ENCODE measurements around the gene NR1I2. TPM values are rescaled to one million over a fixed set of nuclear protein-coding genes. Genes with fewer than 3 reads are reported as not detected.

Gene NR1I2
- total RNA-seq, 1 experiment from 2014 or later = not detected

DNA sequence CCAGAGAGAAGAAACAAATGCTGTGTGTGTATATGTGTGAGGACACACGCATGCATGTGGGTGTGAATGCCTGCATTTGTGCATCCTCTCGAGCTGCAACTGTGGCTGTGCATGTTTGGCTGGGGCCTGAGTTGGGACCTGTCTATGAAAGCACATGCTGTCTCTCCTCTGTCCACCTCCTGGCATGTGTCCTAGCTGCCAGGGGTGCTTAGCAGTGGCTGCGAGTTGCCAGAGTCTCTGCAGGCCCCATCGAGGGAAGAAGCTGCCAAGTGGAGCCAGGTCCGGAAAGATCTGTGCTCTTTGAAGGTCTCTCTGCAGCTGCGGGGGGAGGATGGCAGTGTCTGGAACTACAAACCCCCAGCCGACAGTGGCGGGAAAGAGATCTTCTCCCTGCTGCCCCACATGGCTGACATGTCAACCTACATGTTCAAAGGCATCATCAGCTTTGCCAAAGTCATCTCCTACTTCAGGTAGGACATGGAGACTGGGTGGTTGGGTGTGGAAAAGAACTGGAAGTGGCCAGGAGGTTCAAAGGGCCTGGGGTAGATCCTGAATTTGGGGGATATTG is 30.7 kb downstream of the NR1I2 start:
- in situ Hi-C loops (cut with HindIII; ENCODE audit: low sequenced_read_pairs) = no loop called here
- DNase-seq (ENCODE audit: low spot score) = no peak

DNA sequence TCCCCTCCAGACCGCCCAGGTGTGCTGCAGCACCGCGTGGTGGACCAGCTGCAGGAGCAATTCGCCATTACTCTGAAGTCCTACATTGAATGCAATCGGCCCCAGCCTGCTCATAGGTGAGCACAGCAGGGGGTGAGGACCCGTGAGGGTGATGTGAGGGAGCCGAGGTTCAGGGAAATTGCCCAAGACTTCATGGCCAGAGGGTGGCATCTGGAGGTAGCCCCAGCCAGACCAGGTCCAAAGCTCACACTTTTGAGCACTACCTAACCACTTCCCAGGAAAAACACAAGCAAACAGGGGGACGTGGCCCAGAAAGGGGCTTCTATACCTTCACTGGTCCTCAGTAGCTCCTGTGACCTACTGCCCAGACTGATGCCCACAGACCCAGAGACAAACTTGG is 33.8 kb downstream of the NR1I2 start:
- DNase-seq (ENCODE audit: low spot score) = no peak
- in situ Hi-C loops (cut with HindIII; ENCODE audit: low sequenced_read_pairs) = no loop called here

DNA sequence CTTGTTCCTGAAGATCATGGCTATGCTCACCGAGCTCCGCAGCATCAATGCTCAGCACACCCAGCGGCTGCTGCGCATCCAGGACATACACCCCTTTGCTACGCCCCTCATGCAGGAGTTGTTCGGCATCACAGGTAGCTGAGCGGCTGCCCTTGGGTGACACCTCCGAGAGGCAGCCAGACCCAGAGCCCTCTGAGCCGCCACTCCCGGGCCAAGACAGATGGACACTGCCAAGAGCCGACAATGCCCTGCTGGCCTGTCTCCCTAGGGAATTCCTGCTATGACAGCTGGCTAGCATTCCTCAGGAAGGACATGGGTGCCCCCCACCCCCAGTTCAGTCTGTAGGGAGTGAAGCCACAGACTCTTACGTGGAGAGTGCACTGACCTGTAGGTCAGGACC is 35.2 kb downstream of the NR1I2 start:
- in situ Hi-C loops (cut with HindIII; ENCODE audit: low sequenced_read_pairs) = no loop called here
- no peak for DNase-seq (ENCODE audit: low spot score)

DNA sequence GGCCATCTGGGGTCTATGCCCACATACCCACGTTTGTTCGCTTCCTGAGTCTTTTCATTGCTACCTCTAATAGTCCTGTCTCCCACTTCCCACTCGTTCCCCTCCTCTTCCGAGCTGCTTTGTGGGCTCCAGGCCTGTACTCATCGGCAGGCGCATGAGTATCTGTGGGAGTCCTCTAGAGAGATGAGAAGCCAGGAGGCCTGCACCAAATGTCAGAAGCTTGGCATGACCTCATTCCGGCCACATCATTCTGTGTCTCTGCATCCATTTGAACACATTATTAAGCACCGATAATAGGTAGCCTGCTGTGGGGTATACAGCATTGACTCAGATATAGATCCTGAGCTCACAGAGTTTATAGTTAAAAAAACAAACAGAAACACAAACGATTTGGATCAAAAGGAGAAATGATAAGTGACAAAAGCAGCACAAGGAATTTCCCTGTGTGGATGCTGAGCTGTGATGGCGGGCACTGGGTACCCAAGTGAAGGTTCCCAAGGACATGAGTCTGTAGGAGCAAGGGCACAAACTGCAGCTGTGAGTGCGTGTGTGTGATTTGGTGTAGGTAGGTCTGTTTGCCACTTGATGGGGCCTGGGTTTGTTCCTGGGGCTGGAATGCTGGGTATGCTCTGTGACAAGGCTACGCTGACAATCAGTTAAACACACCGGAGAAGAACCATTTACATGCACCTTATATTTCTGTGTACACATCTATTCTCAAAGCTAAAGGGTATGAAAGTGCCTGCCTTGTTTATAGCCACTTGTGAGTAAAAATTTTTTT is 35.9 kb downstream of the NR1I2 start:
- no peak for DNase-seq (ENCODE audit: low spot score)
- in situ Hi-C loops (cut with HindIII; ENCODE audit: low sequenced_read_pairs) = no loop called here

DNA sequence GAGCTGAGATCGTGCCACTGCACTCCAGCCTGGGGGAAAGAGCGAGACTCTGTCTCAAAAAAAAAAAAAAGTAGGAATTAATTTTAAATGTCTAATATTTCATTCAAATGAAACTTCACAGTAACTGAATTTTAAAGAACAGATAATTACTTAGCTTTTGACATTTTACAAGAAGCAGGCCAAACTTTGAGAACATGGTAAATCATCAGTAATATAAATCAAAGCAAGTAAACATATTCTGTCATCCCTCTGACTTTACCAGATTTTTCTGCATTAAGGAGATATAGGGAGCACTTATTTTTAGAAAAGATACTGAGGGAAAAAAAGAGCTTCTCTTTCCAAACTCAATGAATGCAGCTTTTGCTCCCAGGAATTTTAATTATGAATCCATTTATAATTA is 37.0 kb downstream of the NR1I2 start:
- DNase-seq (ENCODE audit: low spot score) = no peak
- in situ Hi-C loops (cut with HindIII; ENCODE audit: low sequenced_read_pairs) = no loop called here

DNA sequence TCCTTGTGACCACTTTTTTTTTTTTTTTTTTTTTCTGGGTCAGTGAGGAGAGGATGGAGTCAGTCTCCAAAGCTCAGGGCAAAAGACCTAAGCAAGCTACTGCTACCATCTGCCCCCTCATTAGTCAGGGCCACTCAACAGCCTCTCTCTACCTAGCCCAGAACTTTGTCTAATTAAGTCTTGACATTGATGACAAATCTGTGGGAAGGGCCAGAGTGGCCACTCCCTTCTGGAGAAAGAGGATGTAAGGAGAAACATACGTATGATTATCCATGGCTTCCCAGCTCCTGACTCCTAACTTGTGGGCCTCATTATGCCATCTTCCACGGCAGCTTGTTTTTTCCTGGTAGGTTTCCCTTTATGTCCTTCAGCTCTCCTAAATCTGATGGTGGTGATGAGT is 37.9 kb downstream of the NR1I2 start:
- DNase-seq (ENCODE audit: low spot score) = no peak
- in situ Hi-C loops (cut with HindIII; ENCODE audit: low sequenced_read_pairs) = no loop called here

DNA sequence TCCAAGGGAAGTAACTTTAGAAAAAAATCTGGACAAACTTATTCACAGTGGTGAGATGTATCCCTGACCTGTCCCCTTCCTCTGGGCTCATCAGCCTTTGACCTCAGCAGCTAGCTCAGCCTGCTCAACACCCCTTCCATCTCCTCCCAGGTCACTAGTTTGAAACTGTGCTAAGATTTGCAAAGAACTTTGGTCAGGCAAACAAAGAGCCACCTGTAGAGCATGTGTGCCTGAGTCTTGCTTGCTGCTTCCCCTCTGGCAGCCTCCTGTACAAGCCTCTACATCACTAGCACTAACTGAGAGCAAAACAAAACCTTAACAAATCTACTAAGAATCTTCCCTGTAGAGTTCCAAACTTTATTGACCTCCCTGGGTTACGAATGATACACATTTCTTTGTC is 43.9 kb downstream of the NR1I2 start:
- in situ Hi-C loops (cut with HindIII; ENCODE audit: low sequenced_read_pairs) = no loop called here
- DNase-seq (ENCODE audit: low spot score) = no peak

DNA sequence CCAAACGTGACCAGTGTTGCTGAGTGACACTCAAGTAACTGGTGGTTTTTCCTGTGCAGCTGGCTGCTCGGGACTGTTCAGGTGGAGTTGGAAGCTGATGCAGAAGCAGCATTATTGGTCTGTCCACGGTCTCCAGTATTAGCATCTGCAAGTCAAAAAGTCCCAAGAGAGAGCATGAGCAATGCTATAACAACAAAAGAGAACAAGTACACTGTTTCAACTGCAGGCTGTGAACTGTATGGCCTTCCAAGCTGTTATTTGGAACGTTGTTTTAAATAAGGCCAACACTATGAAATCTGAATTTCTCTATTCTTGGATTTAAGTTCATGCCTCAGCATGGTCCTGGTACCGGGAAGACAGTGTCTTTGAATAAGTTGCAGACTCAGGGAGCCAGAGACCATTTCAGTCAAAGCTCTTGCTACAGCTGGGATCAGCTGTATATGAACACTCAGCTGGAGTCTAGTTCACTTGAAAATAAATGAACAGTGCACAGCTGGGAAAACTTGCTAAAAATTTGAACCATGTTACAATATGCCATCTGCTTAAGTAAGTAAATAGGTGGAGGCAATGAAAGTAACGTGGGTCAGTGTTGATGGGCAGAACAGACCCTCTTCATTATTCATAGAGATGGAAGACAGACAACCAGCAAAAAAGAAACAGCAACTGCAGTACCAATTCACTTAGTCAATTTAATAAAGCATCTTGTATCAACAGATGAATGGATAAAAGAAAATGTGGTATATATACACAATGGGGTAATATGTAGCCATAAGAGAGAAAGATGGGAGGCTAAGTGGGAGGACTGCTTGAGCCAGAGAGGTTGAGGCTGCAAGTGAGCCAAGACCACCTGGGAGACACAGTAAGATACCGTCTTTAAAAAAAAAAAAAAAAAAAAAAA is 45.1 kb downstream of the NR1I2 start:
- no peak for DNase-seq (ENCODE audit: low spot score)
- in situ Hi-C loops (cut with HindIII; ENCODE audit: low sequenced_read_pairs) = no loop called here

DNA sequence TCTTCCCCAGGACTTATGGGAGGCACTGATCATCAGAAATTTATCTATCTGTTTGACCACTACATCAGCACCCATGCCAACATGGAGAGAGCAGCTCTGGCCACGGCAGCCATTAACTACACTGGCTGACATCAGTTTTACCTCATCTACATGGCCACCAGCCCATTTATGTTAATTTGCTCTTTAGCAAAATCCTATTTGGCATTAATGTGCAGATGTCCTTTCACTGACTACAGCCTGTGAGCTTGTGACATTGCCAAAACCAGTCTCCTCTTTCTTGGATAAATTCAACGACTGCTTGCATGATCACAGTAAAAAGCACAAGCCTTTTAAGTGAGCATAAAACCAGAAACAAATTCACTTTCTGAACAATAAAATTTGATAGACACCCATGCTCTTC is 47.5 kb downstream of the NR1I2 start:
- in situ Hi-C loops (cut with HindIII; ENCODE audit: low sequenced_read_pairs) = no loop called here
- DNase-seq (ENCODE audit: low spot score) = peak; percentile 70

DNA sequence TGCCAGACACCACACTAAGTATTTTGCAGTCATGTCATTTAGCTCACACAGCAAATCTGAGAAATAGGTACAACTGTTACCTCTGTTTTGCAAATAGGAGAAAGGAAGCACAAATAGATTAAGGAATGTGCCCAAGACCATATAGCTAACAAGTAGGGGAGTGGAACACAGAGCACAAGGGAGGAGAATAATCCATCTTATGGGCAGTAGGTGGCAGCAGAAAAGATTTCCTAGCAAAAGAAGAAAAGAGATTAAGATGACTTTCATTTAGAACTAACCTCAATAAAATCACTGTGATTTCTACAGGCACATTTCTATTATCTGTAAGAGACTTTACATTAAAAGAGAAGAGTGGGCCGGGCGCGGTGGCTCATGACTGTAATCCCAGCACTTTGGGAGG is 49.1 kb downstream of the NR1I2 start:
- in situ Hi-C loops (cut with HindIII; ENCODE audit: low sequenced_read_pairs) = no loop called here
- DNase-seq (ENCODE audit: low spot score) = no peak

DNA sequence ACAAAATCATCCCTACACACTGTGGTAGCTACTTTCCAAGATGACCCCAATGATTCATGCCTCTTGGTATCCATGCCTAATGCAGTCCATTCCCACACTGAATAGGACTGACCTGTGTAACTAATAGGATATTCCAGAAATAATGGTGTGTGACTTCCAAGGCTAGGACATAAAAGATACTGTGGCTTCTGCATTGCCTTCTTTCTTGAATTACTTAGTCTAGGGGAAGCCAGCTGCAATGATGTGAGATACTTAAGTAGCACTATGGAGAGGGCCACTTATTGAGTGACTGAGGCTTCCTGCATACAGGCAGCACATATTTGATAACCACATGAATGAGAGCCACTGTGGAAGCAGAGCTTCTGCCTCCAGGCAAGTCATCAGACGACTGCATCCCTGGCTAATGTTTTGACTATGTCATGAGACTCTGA is 50.1 kb downstream of the NR1I2 start:
- no peak for DNase-seq (ENCODE audit: low spot score)
- in situ Hi-C loops (cut with HindIII; ENCODE audit: low sequenced_read_pairs) = no loop called here

DNA sequence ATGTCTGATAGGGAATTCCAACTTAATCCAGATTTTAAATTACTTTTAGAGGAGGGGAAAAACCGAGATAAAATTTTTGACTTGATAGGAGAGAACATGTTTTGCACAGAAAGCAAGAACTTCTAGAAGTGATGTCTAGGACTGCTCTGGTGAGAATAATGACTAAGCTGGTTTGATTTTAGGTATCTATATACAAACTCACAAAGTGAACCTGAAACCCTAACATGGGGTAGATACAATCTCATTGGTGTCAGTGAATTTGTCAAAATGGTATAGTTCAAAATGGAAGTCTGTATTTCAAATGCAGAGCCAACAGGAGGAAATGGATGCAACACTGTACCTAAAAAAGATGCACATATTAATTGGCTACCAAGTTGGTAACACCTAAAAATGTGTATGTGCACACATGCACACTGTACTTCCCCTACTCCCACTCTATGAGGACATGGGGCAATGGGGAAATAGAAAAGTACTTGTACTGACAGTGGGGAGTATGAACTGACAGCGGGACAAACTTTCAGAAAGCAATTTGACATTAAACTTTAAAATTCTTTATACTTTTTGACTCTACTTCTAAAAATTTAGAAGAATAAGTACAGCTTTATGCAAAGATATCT is 53.0 kb downstream of the NR1I2 start:
- DNase-seq (ENCODE audit: low spot score) = no peak
- in situ Hi-C loops (cut with HindIII; ENCODE audit: low sequenced_read_pairs) = no loop called here

DNA sequence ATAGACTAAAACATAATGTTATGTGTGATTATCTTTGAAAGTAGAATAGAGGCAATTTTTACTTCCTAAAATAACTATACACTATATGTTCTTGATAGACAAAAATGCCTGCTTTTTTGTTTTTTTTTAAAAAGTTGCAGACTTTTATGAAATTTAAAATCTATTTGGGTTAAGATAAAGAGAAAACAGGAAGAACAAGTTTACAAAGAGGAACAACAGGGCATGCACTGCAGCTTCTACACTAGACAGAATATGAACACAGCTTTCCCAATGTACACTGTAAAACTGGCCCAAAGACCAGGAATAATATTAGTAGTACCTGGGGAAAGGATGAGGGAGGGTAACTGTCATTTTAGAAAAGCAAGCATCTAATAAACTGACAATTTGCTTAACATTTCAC is 53.7 kb downstream of the NR1I2 start:
- DNase-seq (ENCODE audit: low spot score) = no peak
- in situ Hi-C loops (cut with HindIII; ENCODE audit: low sequenced_read_pairs) = no loop called here

DNA sequence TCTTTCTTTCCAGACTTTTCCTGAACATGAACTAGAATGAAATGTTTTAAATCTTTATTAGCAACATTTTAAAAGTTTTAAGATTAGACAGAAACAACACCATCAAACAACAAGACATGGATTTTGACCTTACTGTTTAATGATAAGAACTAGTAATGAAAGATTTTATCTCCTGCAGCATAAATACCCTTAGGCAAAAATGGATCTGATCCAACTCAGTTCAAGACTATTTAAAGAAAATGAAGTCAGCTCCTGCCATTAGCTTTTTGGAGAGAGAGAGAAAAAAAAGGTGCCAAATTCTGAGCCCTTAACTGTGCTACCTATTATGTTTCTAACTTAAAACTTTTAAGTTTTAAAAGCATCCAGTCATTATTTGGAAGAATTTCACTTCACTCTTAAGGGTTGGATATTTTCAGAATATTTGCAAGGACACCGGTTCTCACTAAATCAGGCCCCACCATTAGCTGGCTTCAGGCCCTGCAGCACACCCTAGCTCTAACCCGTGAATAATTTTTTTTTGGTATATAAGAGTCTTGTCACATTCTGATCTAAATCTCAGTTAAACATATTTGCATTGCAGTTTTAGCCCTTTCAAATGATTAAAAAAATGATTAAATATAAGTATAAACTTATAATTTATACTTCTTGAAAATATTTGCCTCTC is 60.0 kb downstream of the NR1I2 start:
- in situ Hi-C loops (cut with HindIII; ENCODE audit: low sequenced_read_pairs) = no loop called here
- DNase-seq (ENCODE audit: low spot score) = no peak

DNA sequence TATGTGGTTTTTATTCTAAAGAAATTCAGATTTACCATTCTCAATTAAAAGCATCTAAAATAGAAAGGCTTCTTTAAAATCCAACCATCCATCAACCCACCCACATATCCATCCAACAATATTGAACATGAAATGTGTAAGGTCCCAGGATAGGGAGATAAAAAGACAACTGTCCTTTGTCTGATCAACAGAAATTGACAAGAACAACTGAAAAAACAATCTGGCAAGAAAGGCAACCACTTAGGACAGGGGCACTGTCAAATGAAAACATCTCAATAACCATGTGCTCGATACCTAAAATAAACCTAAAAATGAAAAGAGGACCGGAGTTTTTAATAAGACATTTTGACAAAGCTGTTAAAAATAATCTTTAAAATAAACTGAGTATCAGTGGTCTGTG is 67.2 kb downstream of the NR1I2 start:
- DNase-seq (ENCODE audit: low spot score) = no peak
- in situ Hi-C loops (cut with HindIII; ENCODE audit: low sequenced_read_pairs) = no loop called here

DNA sequence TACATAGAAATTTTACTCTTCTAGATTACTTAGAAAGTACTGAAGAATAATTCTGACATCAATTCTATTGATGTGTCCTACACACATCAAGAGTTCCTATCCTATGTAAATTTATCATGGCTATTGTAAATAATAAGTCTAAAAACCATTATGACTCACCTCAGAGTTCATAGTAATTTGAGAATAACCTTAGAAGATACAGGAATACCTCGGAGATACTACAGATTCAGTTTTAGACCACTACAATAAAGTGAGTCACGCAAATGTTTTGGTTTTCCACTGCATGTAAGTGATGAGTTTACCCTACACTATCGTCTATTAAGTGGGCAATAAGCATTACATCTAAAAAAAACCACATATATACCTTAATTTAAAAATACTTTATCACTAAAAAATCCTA is 74.8 kb downstream of the NR1I2 start:
- in situ Hi-C loops (cut with HindIII; ENCODE audit: low sequenced_read_pairs) = no loop called here
- no peak for DNase-seq (ENCODE audit: low spot score)

DNA sequence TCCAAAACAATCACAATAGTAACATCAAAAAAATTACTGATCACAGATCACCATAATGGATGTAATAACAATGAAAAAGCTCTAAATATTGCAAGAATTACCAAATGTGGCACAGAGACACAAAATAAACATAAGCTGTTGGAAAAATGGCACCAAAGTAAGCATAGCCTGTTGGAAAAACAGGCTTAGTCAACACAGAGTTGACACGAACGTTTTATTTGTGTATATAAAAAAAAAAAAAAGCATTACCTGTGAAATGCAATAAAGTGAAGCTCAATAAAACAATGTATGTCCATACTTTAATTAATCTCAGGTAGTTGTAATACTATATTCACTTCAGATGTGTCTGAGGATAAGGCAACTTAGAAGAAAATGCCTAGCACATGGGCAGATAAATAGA is 77.1 kb downstream of the NR1I2 start:
- DNase-seq (ENCODE audit: low spot score) = no peak
- in situ Hi-C loops (cut with HindIII; ENCODE audit: low sequenced_read_pairs) = no loop called here

DNA sequence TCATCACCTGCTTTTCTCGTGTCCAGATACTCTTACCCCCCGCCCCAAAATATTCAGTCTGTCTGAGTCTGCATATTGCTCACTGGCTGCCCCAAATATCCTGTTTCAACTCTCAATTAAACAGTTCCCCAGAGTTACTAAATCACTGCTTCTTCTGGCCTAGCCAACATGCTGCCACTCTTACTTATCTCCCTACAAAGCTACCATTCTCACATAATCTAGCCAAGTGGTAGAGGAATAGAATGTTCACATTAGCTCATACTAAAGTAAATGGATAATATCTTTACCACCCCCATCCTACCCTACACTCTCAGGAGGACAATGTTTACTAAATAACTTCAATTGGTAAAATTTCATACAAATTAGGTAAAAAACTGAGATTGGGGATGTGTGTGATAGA is 77.8 kb downstream of the NR1I2 start:
- DNase-seq (ENCODE audit: low spot score) = no peak
- in situ Hi-C loops (cut with HindIII; ENCODE audit: low sequenced_read_pairs) = no loop called here

DNA sequence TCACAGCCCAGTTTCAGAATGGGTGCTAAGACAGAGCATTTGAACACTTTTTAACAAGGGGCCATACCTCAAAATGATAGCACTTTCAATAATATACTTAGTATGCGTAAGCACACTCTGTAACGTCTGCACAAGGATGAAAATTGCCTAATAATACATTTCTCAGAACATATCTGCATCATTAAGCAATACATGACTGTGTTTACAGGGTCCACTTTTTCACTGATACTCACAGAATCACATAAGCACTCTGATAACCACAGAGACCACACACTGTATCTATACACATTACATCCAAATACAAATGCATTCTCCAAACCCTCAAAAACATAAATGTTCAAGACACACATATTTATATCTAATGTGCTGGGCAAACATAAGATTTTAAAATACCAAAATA is 79.8 kb downstream of the NR1I2 start:
- in situ Hi-C loops (cut with HindIII; ENCODE audit: low sequenced_read_pairs) = no loop called here
- DNase-seq (ENCODE audit: low spot score) = no peak

All from G401 (cell line).